Transverse colon (tissue), 4 donors: Measurements from ENCODE around the gene BACH2.
"Not testable (repeated sequence)": the region's sequence is repeated elsewhere in the genome, so short reads cannot be mapped to it uniquely, and the experiment has no call there.

Source experiments
- EP300 ChIP-seq: sonication (generic); formaldehyde crosslinking; IDR thresholded peaks from one replicate; pipeline ENCODE4 v1.6.1; 2017; ENCODE audit warnings: antibody characterized with exemption, low read depth
- POLR2A ChIP-seq: fragments of 450-650 bp; IDR thresholded peaks from one replicate; pipeline ENCODE4 v1.6.1; 2016; ENCODE audit warnings: antibody characterized with exemption, mild to moderate bottlenecking, moderate library complexity
- POLR2AphosphoS5 ChIP-seq, 3 donors: sonication (generic); formaldehyde crosslinking; IDR thresholded peaks; one replicate each; pipeline ENCODE4 v1.6.1; 2016; ENCODE audit warnings: antibody characterized with exemption in 3 of 3
- TF ChIP-seq, protein P1 (sequence below), 5 experiments: fragments of 200-600 bp in 3 of 5; fragments of 450-650 bp in 2 of 5; sonication (generic) in 3 of 5; IDR thresholded peaks; 1 replicate in 2 of 5; 2 replicates in 3 of 5; pipeline ENCODE4 v1.5.1; 2016 to 2017; ENCODE audit warnings: antibody characterized with exemption in 5 of 5, inconsistent platforms in 3 of 5, mild to moderate bottlenecking in 2 of 5, moderate library complexity in 1 of 5

GRCh38 chr6:89910001-89910901 lies 386.4 kb downstream of the BACH2 start:
- TF ChIP-seq, protein P1, sequence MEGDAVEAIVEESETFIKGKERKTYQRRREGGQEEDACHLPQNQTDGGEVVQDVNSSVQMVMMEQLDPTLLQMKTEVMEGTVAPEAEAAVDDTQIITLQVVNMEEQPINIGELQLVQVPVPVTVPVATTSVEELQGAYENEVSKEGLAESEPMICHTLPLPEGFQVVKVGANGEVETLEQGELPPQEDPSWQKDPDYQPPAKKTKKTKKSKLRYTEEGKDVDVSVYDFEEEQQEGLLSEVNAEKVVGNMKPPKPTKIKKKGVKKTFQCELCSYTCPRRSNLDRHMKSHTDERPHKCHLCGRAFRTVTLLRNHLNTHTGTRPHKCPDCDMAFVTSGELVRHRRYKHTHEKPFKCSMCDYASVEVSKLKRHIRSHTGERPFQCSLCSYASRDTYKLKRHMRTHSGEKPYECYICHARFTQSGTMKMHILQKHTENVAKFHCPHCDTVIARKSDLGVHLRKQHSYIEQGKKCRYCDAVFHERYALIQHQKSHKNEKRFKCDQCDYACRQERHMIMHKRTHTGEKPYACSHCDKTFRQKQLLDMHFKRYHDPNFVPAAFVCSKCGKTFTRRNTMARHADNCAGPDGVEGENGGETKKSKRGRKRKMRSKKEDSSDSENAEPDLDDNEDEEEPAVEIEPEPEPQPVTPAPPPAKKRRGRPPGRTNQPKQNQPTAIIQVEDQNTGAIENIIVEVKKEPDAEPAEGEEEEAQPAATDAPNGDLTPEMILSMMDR (IDR thresholded peaks at IDR 0.05): not testable (repeated sequence)
- not testable (repeated sequence) for TF ChIP-seq POLR2A; EP300; POLR2AphosphoS5 (IDR thresholded peaks at IDR 0.05)
